ENCODE results near the gene NKAPD1. TPM values are rescaled to one million over a fixed set of nuclear protein-coding genes. Genes with fewer than 3 reads are reported as not detected.

Gene NKAPD1
- total and polyA plus RNA-seq, 2 of the 4 experiments (the other 2 are of a cell fraction) = 8.4 to 17.2 TPM

Small RNA genes lying within 50 kb of the gene (microRNA-seq; reads per million reads assigned to microRNA genes)
- not detected for gene AP000907.3 (ENCODE audit: insufficient read depth, insufficient read length)
- not detected for gene RNU6-893P (ENCODE audit: insufficient read depth, insufficient read length)

Small RNA genes lying within 50 kb of the gene (small RNA-seq; reads per million reads assigned to genes)
- gene AP000907.3 (0 reads per million in 5 experiments), gene RNU6-893P (0 to 3.6 (median 0) reads per million in 5 experiments)

Other genes starting within 250 kb of the NKAPD1 start
- 35.7 and 44.7 TPM in 2 replicates for gene ALG9, start 202.7 kb upstream of the NKAPD1 start, total RNA-seq (2012; rRNA removed)
- gene ALG9, start 202.7 kb upstream of the NKAPD1 start, polyA plus RNA-seq (2012; rRNA removed) = 18.2 and 20.7 TPM in 2 replicates
- 3.0 and 3.3 TPM in 2 replicates for gene FDXACB1, start 195.1 kb upstream of the NKAPD1 start, total RNA-seq (2012; rRNA removed)
- gene FDXACB1, start 195.1 kb upstream of the NKAPD1 start, polyA plus RNA-seq (2012; rRNA removed) = 1.3 and 1.7 TPM in 2 replicates
- 8.9 and 10.2 TPM in 2 replicates for gene CFAP68, start 194.8 kb upstream of the NKAPD1 start, total RNA-seq (2012; rRNA removed)
- 17.0 and 19.9 TPM in 2 replicates for gene CFAP68, start 194.8 kb upstream of the NKAPD1 start, polyA plus RNA-seq (2012; rRNA removed)
- 3.9 and 6.5 TPM in 2 replicates for gene CRYAB, start 162.5 kb upstream of the NKAPD1 start, total RNA-seq (2012; rRNA removed)
- gene CRYAB, start 162.5 kb upstream of the NKAPD1 start, polyA plus RNA-seq (2012; rRNA removed) = 16.5 and 19.5 TPM in 2 replicates
- gene HSPB2, start 161.6 kb upstream of the NKAPD1 start, total RNA-seq (2012; rRNA removed) = under 0.01 and 0.18 TPM in 2 replicates
- 0.55 and 1.0 TPM in 2 replicates for gene HSPB2, start 161.6 kb upstream of the NKAPD1 start, polyA plus RNA-seq (2012; rRNA removed)
- gene C11orf52, start 155.4 kb upstream of the NKAPD1 start, total RNA-seq (2012; rRNA removed) = 0.28 and 0.90 TPM in 2 replicates
- 1.0 and 1.1 TPM in 2 replicates for gene C11orf52, start 155.4 kb upstream of the NKAPD1 start, polyA plus RNA-seq (2012; rRNA removed)
- gene DIXDC1, start 137.0 kb upstream of the NKAPD1 start, total RNA-seq (2012; rRNA removed) = 10.4 and 11.1 TPM in 2 replicates
- gene DIXDC1, start 137.0 kb upstream of the NKAPD1 start, polyA plus RNA-seq (2012; rRNA removed) = 5.3 and 5.9 TPM in 2 replicates
- 27.2 and 33.1 TPM in 2 replicates for gene DLAT, start 48.9 kb upstream of the NKAPD1 start, total RNA-seq (2012; rRNA removed)
- 15.3 and 15.5 TPM in 2 replicates for gene DLAT, start 48.9 kb upstream of the NKAPD1 start, polyA plus RNA-seq (2012; rRNA removed)
- gene PIH1D2, start 282 bp upstream of the NKAPD1 start, total RNA-seq (2012; rRNA removed) = 1.1 and 2.2 TPM in 2 replicates
- gene PIH1D2, start 282 bp upstream of the NKAPD1 start, polyA plus RNA-seq (2012; rRNA removed) = 0.89 and 1.1 TPM in 2 replicates
- gene TIMM8B, start 12.5 kb downstream of the NKAPD1 start, total RNA-seq (2012; rRNA removed) = 35.5 and 48.9 TPM in 2 replicates
- 103 and 119 TPM in 2 replicates for gene TIMM8B, start 12.5 kb downstream of the NKAPD1 start, polyA plus RNA-seq (2012; rRNA removed)
- 83.2 and 130 TPM in 2 replicates for gene SDHD, start 12.6 kb downstream of the NKAPD1 start, total RNA-seq (2012; rRNA removed)
- gene SDHD, start 12.6 kb downstream of the NKAPD1 start, polyA plus RNA-seq (2012; rRNA removed) = 165 and 166 TPM in 2 replicates
- 0.54 and 0.83 TPM in 2 replicates for gene IL18, start 89.8 kb downstream of the NKAPD1 start, total RNA-seq (2012; rRNA removed)
- gene IL18, start 89.8 kb downstream of the NKAPD1 start, polyA plus RNA-seq (2012; rRNA removed) = 0.89 and 0.96 TPM in 2 replicates
- not detected in 2 replicates for gene TEX12, start 93.1 kb downstream of the NKAPD1 start, total RNA-seq (2012; rRNA removed)
- 0.12 TPM in 1 of 2 replicates, not detected in the other for gene TEX12, start 93.1 kb downstream of the NKAPD1 start, polyA plus RNA-seq (2012; rRNA removed)
- gene BCO2, start 101.2 kb downstream of the NKAPD1 start, total RNA-seq (2012; rRNA removed) = 0.18 and 0.83 TPM in 2 replicates
- gene BCO2, start 101.2 kb downstream of the NKAPD1 start, polyA plus RNA-seq (2012; rRNA removed) = 0.20 and 0.68 TPM in 2 replicates
- 21.0 and 63.6 TPM in 2 replicates for gene PTS, start 152.1 kb downstream of the NKAPD1 start, total RNA-seq (2012; rRNA removed)
- gene PTS, start 152.1 kb downstream of the NKAPD1 start, polyA plus RNA-seq (2012; rRNA removed) = 50.7 and 51.8 TPM in 2 replicates
- gene PLET1, start 186.6 kb downstream of the NKAPD1 start, total RNA-seq (2012; rRNA removed) = not detected in 2 replicates
- gene PLET1, start 186.6 kb downstream of the NKAPD1 start, polyA plus RNA-seq (2012; rRNA removed) = not detected in 2 replicates

Data from IMR-90 (cell line).